GM10248 (cell line): Measurements from ENCODE around the gene TARS1.

Experiments used
- CTCF ChIA-PET: fragments of 300-600 bp; sonication (Branson Sonifier 250); formaldehyde crosslinking; extraction: SDS; loops from one replicate; lab custom pipeline; 2021; ENCODE audit warnings: antibody characterized with exemption; lab: Yijun Ruan, JAX
- POLR2A ChIA-PET: fragments of 350-650 bp; sonication (Branson Sonifier 250); formaldehyde crosslinking; extraction: SDS; loops from one replicate; lab custom pipeline; 2020; ENCODE audit warnings: antibody characterized with exemption; lab: Yijun Ruan, JAX
- DNase-seq: peaks from one replicate; pipeline ENCODE4 v3.0.0; 2012; ENCODE audit errors: extremely low spot score
- TF ChIP-seq, protein P1 (sequence below): IDR thresholded peaks from 2 replicates; pipeline ENCODE4 v1.5.1; 2012; ENCODE audit warnings: mild to moderate bottlenecking, low read depth; ENCODE audit errors: extremely low read depth, missing control alignments, control extremely low read depth

TARS1 gene

GRCh38 chr5:33516421-33516820 lies 75.7 kb downstream of the TARS1 start:
- POLR2A ChIA-PET, result no interaction called here
- CTCF ChIA-PET, result interaction anchor here (1.3 to 1.9 kb wide), 2 partner anchors 10 to 13 kb away, joined by 3 to 4 read pairs; no protein-coding TSS in a partner anchor
- TF ChIP-seq, protein P1, sequence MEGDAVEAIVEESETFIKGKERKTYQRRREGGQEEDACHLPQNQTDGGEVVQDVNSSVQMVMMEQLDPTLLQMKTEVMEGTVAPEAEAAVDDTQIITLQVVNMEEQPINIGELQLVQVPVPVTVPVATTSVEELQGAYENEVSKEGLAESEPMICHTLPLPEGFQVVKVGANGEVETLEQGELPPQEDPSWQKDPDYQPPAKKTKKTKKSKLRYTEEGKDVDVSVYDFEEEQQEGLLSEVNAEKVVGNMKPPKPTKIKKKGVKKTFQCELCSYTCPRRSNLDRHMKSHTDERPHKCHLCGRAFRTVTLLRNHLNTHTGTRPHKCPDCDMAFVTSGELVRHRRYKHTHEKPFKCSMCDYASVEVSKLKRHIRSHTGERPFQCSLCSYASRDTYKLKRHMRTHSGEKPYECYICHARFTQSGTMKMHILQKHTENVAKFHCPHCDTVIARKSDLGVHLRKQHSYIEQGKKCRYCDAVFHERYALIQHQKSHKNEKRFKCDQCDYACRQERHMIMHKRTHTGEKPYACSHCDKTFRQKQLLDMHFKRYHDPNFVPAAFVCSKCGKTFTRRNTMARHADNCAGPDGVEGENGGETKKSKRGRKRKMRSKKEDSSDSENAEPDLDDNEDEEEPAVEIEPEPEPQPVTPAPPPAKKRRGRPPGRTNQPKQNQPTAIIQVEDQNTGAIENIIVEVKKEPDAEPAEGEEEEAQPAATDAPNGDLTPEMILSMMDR, result no peak
- DNase-seq, result no peak
